Liver (tissue), 9 donors: Measurements from ENCODE around the gene GPX3. TPM values are rescaled to one million over a fixed set of nuclear protein-coding genes. Genes with fewer than 3 reads are reported as not detected.

Source experiments
- DNase-seq: peaks from one replicate; pipeline ENCODE4 v3.0.0-alpha.2; 2017; ENCODE audit warnings: low spot score
- H3K27ac ChIP-seq, 2 donors: one replicate each; pipeline ENCODE4 v1.7.0; 2013; ENCODE audit warnings: inconsistent platforms in 2 of 2, low read length in 2 of 2, control low read depth in 1 of 2, low read depth in 1 of 2, mild to moderate bottlenecking in 1 of 2
- H3K27me3 ChIP-seq, 4 donors: one replicate each; pipeline versions ENCODE4 v1.6.1 to v1.7.0; 2013; ENCODE audit warnings: low read length in 3 of 4, inconsistent platforms in 1 of 4, mild to moderate bottlenecking in 1 of 4, moderate library complexity in 1 of 4; ENCODE audit not compliant: control insufficient read depth in 4 of 4, insufficient read depth in 4 of 4
- H3K36me3 ChIP-seq, 4 donors: one replicate each; pipeline versions ENCODE4 v1.6.1 to v1.7.0; 2013; ENCODE audit warnings: low read length in 3 of 4, mild to moderate bottlenecking in 3 of 4, low read depth in 1 of 4, moderate library complexity in 1 of 4; ENCODE audit not compliant: control insufficient read depth in 4 of 4, insufficient read depth in 3 of 4
- H3K4me1 ChIP-seq, 4 donors: one replicate each; pipeline versions ENCODE4 v1.6.1 to v1.7.0; 2013; ENCODE audit warnings: low read length in 3 of 4, mild to moderate bottlenecking in 3 of 4, moderate library complexity in 1 of 4; ENCODE audit not compliant: control insufficient read depth in 4 of 4, insufficient read depth in 4 of 4
- H3K4me3 ChIP-seq, 3 donors: one replicate each; pipeline versions ENCODE4 v1.6.1 to v1.7.0; 2013; ENCODE audit warnings: low read length in 3 of 3, control low read depth in 1 of 3, low read depth in 1 of 3, mild to moderate bottlenecking in 1 of 3
- H3K9ac ChIP-seq, 2 donors: one replicate each; pipeline ENCODE4 v1.7.0; 2013; ENCODE audit warnings: low read length in 2 of 2, mild to moderate bottlenecking in 2 of 2, moderate library complexity in 2 of 2, control low read depth in 1 of 2, low read depth in 1 of 2
- H3K9me3 ChIP-seq, 4 donors: one replicate each; pipeline versions ENCODE4 v1.6.1 to v1.7.0; 2013; ENCODE audit warnings: low read length in 3 of 4; ENCODE audit not compliant: control insufficient read depth in 4 of 4
- ATF3 ChIP-seq: IDR thresholded peaks from 2 replicates; pipeline ENCODE4 v1.6.1; 2016; ENCODE audit warnings: antibody characterized with exemption
- CTCF ChIP-seq: fragments of 150-350 bp; IDR thresholded peaks from 2 replicates; pipeline ENCODE4 v1.5.1; 2017; ENCODE audit warnings: improper control_type of control experiment, low read depth, low read length; ENCODE audit not compliant: missing input control
- EGR1 ChIP-seq, 2 donors: IDR thresholded peaks; 2 replicates each; pipeline ENCODE4 v1.6.1; 2016 to 2018; ENCODE audit warnings: antibody characterized with exemption in 2 of 2, low read depth in 2 of 2
- FOXA1 ChIP-seq: IDR thresholded peaks from 2 replicates; pipeline ENCODE4 v1.6.1; 2016; ENCODE audit warnings: antibody characterized with exemption
- FOXA2 ChIP-seq: IDR thresholded peaks from 2 replicates; pipeline ENCODE4 v1.6.1; 2016; ENCODE audit warnings: antibody characterized with exemption
- GABPA ChIP-seq, 2 donors: IDR thresholded peaks in 1 of 2; conservative IDR thresholded peaks in 1 of 2; 2 replicates each; pipeline ENCODE4 v1.6.1; 2016; ENCODE audit warnings: antibody characterized with exemption in 2 of 2, mild to moderate bottlenecking in 1 of 2, moderate library complexity in 1 of 2
- HNF4A ChIP-seq, 2 donors: conservative IDR thresholded peaks; 2 replicates each; pipeline ENCODE4 v1.6.1; 2016; ENCODE audit warnings: antibody characterized with exemption in 2 of 2, mild to moderate bottlenecking in 2 of 2
- HNF4G ChIP-seq: IDR thresholded peaks from 2 replicates; pipeline ENCODE4 v1.6.1; 2016; ENCODE audit warnings: antibody characterized with exemption
- JUND ChIP-seq, 2 donors: IDR thresholded peaks; 2 replicates each; pipeline ENCODE4 v1.6.1; 2016; ENCODE audit warnings: antibody characterized with exemption in 2 of 2
- MAX ChIP-seq: IDR thresholded peaks from 2 replicates; pipeline ENCODE4 v1.6.1; 2016; ENCODE audit warnings: antibody characterized with exemption
- NR2F2 ChIP-seq: IDR thresholded peaks from 2 replicates; pipeline ENCODE4 v1.6.1; 2016; ENCODE audit warnings: antibody characterized with exemption
- RAD21 ChIP-seq, 2 donors: IDR thresholded peaks; 2 replicates each; pipeline ENCODE4 v1.6.1; 2016; ENCODE audit warnings: antibody characterized with exemption in 2 of 2, mild to moderate bottlenecking in 2 of 2
- REST ChIP-seq: IDR thresholded peaks from 2 replicates; pipeline ENCODE4 v1.6.1; 2016; ENCODE audit warnings: antibody characterized with exemption, mild to moderate bottlenecking
- RXRA ChIP-seq, 2 donors: IDR thresholded peaks; 2 replicates each; pipeline ENCODE4 v1.6.1; 2017 to 2018; ENCODE audit warnings: antibody characterized with exemption in 2 of 2, mild to moderate bottlenecking in 1 of 2
- SP1 ChIP-seq: IDR thresholded peaks from 2 replicates; pipeline ENCODE4 v1.6.1; 2018; ENCODE audit warnings: antibody characterized with exemption, mild to moderate bottlenecking
- TAF1 ChIP-seq: conservative IDR thresholded peaks from 2 replicates; pipeline ENCODE4 v1.6.1; 2016; ENCODE audit warnings: antibody characterized with exemption, mild to moderate bottlenecking
- YY1 ChIP-seq: IDR thresholded peaks from 2 replicates; pipeline ENCODE4 v1.6.1; 2016; ENCODE audit warnings: antibody characterized with exemption, mild to moderate bottlenecking
- ZBTB33 ChIP-seq: IDR thresholded peaks from 2 replicates; pipeline ENCODE4 v1.6.1; 2016; ENCODE audit warnings: antibody characterized with exemption
- WGBS: extraction: QIAGEN DNeasy Blood & Tissue Kit; methylation state at CpG from one replicate; pipeline ENCODE4 v1.1.7; 2013; 5-methylcytosine and 5-hydroxymethylcytosine counted together
- polyA plus RNA-seq, 2 donors: library from polyadenylated mRNA; stranded (reverse) in 1 of 2; unstranded in 1 of 2; fragments of 200-250 nt in 1 of 2; fragments of >200 nt in 1 of 2; fragmentation: Nextera tagmentation in 1 of 2; extraction: Ambion mirVana in 1 of 2; gene quantifications; one replicate each; pipeline versions ENCODE4 v1.2.1 to v1.2.3, GENCODE V29; 2013 to 2015
- total RNA-seq, 2 donors: library from RNA; depleted of rRNA; stranded (reverse); fragments of >200 nt; gene quantifications; one replicate each; pipeline ENCODE4 v1.2.3, GENCODE V29; 2014
- donor health status: healthy.
- donor health status: healthy.
- donor health status: healthy.
- donor health status: healthy.
- donor health status: healthy.

Gene GPX3
- total and polyA plus RNA-seq, 4 donors = 72.9 to 878 (median 237) TPM

GRCh38 chr5:151075698-151076331 is 55.4 kb downstream of the GPX3 start:
- Histone ChIP-seq H3K9me3 (no peaks in the 10 kb centered on the region), H3K27ac (peak overlapping the region; percentile 87 to 99), H3K4me1 (peaks cover 12 to 54% (median 41%) of the 10 kb centered on the region in 4 donors), H3K36me3 (peaks cover 0 to 6% (median 0%) of the 10 kb centered on the region in 4 donors), H3K4me3 (no peak overlapping the region), H3K9ac (peak overlapping the region in 1 of 2 donors; percentile 10), H3K27me3 (no peaks in the 10 kb centered on the region)
- TF ChIP-seq RAD21 (IDR thresholded peaks at IDR 0.05) (peak; percentile 21 to 57), EGR1 (IDR thresholded peaks at IDR 0.05; ENCODE audit: low read depth in 2 of 2) (peak in 1 of 2 donors; percentile 44), ATF3 (no peak), NR2F2 (no peak), YY1 (peak; percentile 27), FOXA2 (no peak), HNF4G (peak; percentile 32), FOXA1 (no peak), TAF1 (peak; percentile 61), REST (peak; percentile 58), ZBTB33 (no peak), SP1 (peak; percentile 63), CTCF (no peak), RXRA (IDR thresholded peaks at IDR 0.05) (peak; percentile 95), GABPA (IDR thresholded peaks at IDR 0.05 in 1 of 2, conservative IDR thresholded peaks at IDR 0.05 in 1 of 2) (no peak), HNF4A (conservative IDR thresholded peaks at IDR 0.05) (peak; percentile 76 to 77), JUND (IDR thresholded peaks at IDR 0.05) (peak; percentile 44 to 50), MAX (peak; percentile 42)
- 72% methylated on average over 5 of the region's 5 CpGs for WGBS
- no peak for DNase-seq
